ENCODE measurements around the gene RGS7BP.

RGS7BP gene

DNA sequence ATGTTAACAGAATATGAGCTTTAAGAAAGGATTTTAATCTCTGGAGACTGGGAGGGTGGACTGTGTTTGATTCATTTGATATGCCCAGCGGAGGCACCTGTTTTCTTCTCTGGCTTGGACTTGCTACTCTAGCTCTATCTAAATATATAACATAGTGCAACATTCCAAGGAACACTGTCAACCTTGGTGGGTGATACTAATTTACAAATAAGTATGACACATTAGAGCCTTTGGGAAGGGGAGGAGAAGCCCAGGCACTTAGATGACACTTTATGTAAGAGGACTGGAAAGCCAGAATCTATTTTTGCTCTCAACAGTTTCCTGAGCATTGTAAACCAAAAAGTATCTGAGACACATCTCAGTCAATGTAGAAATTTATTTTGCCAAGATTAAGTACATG is 101.1 kb downstream of the RGS7BP start:
- ChIA-PET POLR2A (no interaction called here), CTCF (interaction anchor here (7.1 kb wide), 1 partner anchor 377 kb away, joined by 65 read pairs; no protein-coding TSS in a partner anchor)
- no peak for DNase-seq (ENCODE audit: extremely low spot score)
- TF ChIP-seq CTCF (IDR thresholded peaks at IDR 0.05; ENCODE audit: control extremely low read depth, extremely low read depth, low read depth, missing control alignments) = no peak

- peak; percentile 70 for TF ChIP-seq CTCF (IDR thresholded peaks at IDR 0.05; ENCODE audit: control extremely low read depth, extremely low read depth, low read depth, missing control alignments)
- no peak for DNase-seq (ENCODE audit: extremely low spot score)
- POLR2A ChIA-PET = no interaction called here
- CTCF ChIA-PET = interaction anchor here (0.7 to 7.1 kb wide), 19 partner anchors 7 to 1211 kb away, joined by 3 to 65 read pairs (median 5); partner anchors contain the start of gene SHISAL2B
Observed at GRCh38 chr5:64612344-64612961, 106.6 kb downstream of the RGS7BP start.

DNA sequence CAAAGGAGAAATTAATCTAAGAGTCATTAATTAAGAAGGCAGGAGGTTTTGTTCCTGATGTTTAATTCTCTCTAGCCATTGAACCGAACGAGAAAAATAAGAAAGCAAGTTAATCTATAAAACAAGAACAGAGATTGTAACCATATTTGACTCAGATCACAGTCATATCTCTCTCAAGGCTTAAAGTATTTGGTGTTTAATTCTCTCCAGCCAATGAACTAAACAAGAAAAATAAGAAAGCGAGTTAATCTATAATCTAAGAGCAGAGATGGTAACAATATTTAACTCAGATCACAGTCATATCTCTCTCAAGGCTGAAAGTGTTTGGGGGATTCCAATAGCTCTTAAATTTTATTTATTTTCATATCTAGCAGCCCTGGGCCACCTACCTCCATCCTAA is 110.1 kb downstream of the RGS7BP start:
- no peak for TF ChIP-seq CTCF (IDR thresholded peaks at IDR 0.05; ENCODE audit: control extremely low read depth, extremely low read depth, low read depth, missing control alignments)
- no peak for DNase-seq (ENCODE audit: extremely low spot score)
- POLR2A ChIA-PET = no interaction called here
- CTCF ChIA-PET = interaction anchor here (1.6 to 1.9 kb wide), 2 partner anchors 15 to 468 kb away, joined by 4 to 5 read pairs; no protein-coding TSS in a partner anchor

DNA sequence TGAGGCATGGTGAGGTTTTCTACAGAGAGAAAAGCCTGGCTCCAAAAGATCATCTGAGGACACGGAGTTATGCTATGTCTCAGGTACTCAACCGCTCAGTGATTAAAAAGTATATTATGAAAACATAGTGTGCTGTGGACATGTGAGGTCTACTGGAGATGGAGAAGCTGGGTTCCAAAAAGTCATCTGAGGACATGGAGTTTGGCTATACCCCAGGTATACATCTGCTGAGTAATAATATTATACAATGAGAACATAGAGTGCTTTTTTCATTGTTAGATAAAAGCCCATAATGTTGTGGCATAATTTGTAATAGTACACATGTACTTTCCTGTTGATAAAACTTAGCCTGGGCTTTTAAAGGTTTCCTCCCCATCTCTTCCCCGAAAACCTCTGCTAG is 113.8 kb downstream of the RGS7BP start:
- DNase-seq (ENCODE audit: extremely low spot score) = no peak
- CTCF ChIA-PET = interaction anchor here (1.7 kb wide), 1 partner anchor 8 kb away, joined by 8 read pairs; no protein-coding TSS in a partner anchor
- POLR2A ChIA-PET = no interaction called here
- TF ChIP-seq CTCF (IDR thresholded peaks at IDR 0.05; ENCODE audit: control extremely low read depth, extremely low read depth, low read depth, missing control alignments) = no peak

DNA sequence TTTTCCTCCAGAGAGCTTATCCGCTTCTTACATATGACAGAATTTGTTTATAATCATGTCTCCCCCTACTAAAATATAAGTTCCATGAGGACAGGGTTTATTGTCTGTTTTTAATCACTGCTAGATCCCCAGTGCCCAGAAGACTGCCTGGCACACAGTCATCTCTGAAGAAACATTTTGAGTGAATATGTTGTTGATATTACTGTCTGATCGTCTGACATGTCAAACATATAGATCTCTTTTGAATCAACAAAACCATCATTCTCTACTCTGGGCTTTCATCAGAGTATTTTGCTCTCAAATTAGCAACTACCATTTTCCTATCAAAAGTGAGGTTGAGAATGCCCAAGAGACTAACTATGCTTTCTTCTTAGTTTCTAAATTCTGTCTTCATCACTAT is 117.2 kb downstream of the RGS7BP start:
- no peak for DNase-seq (ENCODE audit: extremely low spot score)
- TF ChIP-seq CTCF (IDR thresholded peaks at IDR 0.05; ENCODE audit: control extremely low read depth, extremely low read depth, low read depth, missing control alignments) = no peak
- CTCF ChIA-PET = interaction anchor here (1.4 to 3.2 kb wide), 3 partner anchors 11 to 14 kb away, joined by 3 to 14 read pairs (median 9); no protein-coding TSS in a partner anchor
- POLR2A ChIA-PET = no interaction called here

GRCh38 chr5:64625678-64626077 is 119.9 kb downstream of the RGS7BP start:
- no peak for TF ChIP-seq CTCF (IDR thresholded peaks at IDR 0.05; ENCODE audit: control extremely low read depth, extremely low read depth, low read depth, missing control alignments)
- POLR2A ChIA-PET = no interaction called here
- CTCF ChIA-PET = interaction anchor here (1.6 to 1.7 kb wide), 2 partner anchors 9 to 14 kb away, joined by 6 to 7 read pairs; no protein-coding TSS in a partner anchor
- no peak for DNase-seq (ENCODE audit: extremely low spot score)

Measured in GM10248 (cell line).